H9 (cell line): ENCODE results near the gene IFNAR2. TPM values are rescaled to one million over a fixed set of nuclear protein-coding genes. Genes with fewer than 3 reads are reported as not detected.

Experiments used
- DNase-seq: peaks from one replicate; pipeline ENCODE4 v3.0.0-alpha.2; 2017
- H2AFZ ChIP-seq: one replicate; pipeline ENCODE4 v1.6.1; 2013; ENCODE audit warnings: mild to moderate bottlenecking, low read length, control low read depth, moderate library complexity
- H2AK5ac ChIP-seq: 2 replicates; pipeline ENCODE4 v1.6.1; 2013; ENCODE audit warnings: low read length, control low read depth, mixed read lengths; ENCODE audit not compliant: insufficient read length
- H2BK120ac ChIP-seq: one replicate; pipeline ENCODE4 v1.6.1; 2013; ENCODE audit warnings: low read depth, mild to moderate bottlenecking, low read length, control low read depth, inconsistent platforms; ENCODE audit not compliant: poor library complexity, severe bottlenecking
- H2BK12ac ChIP-seq: 2 replicates; pipeline ENCODE4 v1.6.1; 2013; ENCODE audit warnings: low read length, control low read depth, mixed read lengths, low read depth; ENCODE audit not compliant: insufficient read length
- H2BK15ac ChIP-seq: 2 replicates; pipeline ENCODE4 v1.6.1; 2013; ENCODE audit warnings: low read depth, low read length, control low read depth
- H2BK20ac ChIP-seq: one replicate; pipeline ENCODE4 v1.6.1; 2013; ENCODE audit warnings: low read depth, mild to moderate bottlenecking, low read length, control low read depth, inconsistent platforms; ENCODE audit not compliant: poor library complexity, severe bottlenecking
- H2BK5ac ChIP-seq: 2 replicates; pipeline ENCODE4 v1.6.1; 2013; ENCODE audit warnings: low read length, control low read depth, mixed read lengths; ENCODE audit not compliant: insufficient read length
- H3K14ac ChIP-seq: 2 replicates; pipeline ENCODE4 v1.6.1; 2013; ENCODE audit warnings: low read length, control low read depth; ENCODE audit not compliant: insufficient read depth
- H3K18ac ChIP-seq: 2 replicates; pipeline ENCODE4 v1.6.1; 2013; ENCODE audit warnings: low read depth, mild to moderate bottlenecking, mixed read lengths, low read length, control low read depth; ENCODE audit not compliant: insufficient read length
- H3K23ac ChIP-seq: 2 replicates; pipeline ENCODE4 v1.6.1; 2013; ENCODE audit warnings: low read length, control low read depth, mixed read lengths, low read depth; ENCODE audit not compliant: insufficient read length
- H3K23me2 ChIP-seq: 2 replicates; pipeline ENCODE4 v1.6.1; 2013; ENCODE audit warnings: low read depth, mild to moderate bottlenecking, mixed read lengths, low read length, control low read depth; ENCODE audit not compliant: insufficient read length, poor library complexity, severe bottlenecking
- H3K27ac ChIP-seq: 2 replicates; pipeline ENCODE4 v1.5.1; 2013; ENCODE audit warnings: low read length, control low read depth, mixed read lengths, low read depth; ENCODE audit not compliant: insufficient read length
- H3K27me3 ChIP-seq: 2 replicates; pipeline ENCODE4 v1.6.1; 2013; ENCODE audit warnings: low read length, control low read depth, inconsistent platforms; ENCODE audit not compliant: insufficient read depth
- H3K4ac ChIP-seq: 2 replicates; pipeline ENCODE4 v1.6.1; 2013; ENCODE audit warnings: low read depth, mild to moderate bottlenecking, control low read depth, inconsistent platforms, low read length, moderate library complexity
- H3K4me1 ChIP-seq: 2 replicates; pipeline ENCODE4 v1.6.1; 2013; ENCODE audit warnings: low read length, control low read depth, inconsistent platforms; ENCODE audit not compliant: insufficient read depth
- H3K4me2 ChIP-seq: 2 replicates; pipeline ENCODE4 v1.6.1; 2013; ENCODE audit warnings: low read length, control low read depth, mixed read lengths; ENCODE audit not compliant: insufficient read length, insufficient read depth
- H3K56ac ChIP-seq: 2 replicates; pipeline ENCODE4 v1.6.1; 2013; ENCODE audit warnings: low read depth, mild to moderate bottlenecking, mixed read lengths, low read length, control low read depth; ENCODE audit not compliant: insufficient read length
- H3K79me1 ChIP-seq: 2 replicates; pipeline ENCODE4 v1.6.1; 2013; ENCODE audit warnings: low read depth, mild to moderate bottlenecking, moderate library complexity, low read length, control low read depth, inconsistent platforms; ENCODE audit not compliant: insufficient read depth, poor library complexity, severe bottlenecking
- H3K79me2 ChIP-seq: 2 replicates; pipeline ENCODE4 v1.6.1; 2013; ENCODE audit warnings: low read length, control low read depth, inconsistent platforms; ENCODE audit not compliant: insufficient read depth
- H3K9ac ChIP-seq: 2 replicates; pipeline ENCODE4 v1.6.1; 2013; ENCODE audit warnings: low read length, control low read depth, mixed read lengths; ENCODE audit not compliant: insufficient read length; ENCODE audit errors: extremely low read depth
- H3K9me3 ChIP-seq: one replicate; pipeline ENCODE4 v1.6.1; 2013; ENCODE audit warnings: low read depth, low read length, inconsistent platforms; ENCODE audit not compliant: control insufficient read depth
- H3T11ph ChIP-seq: one replicate; pipeline ENCODE4 v1.6.1; 2013; ENCODE audit warnings: mild to moderate bottlenecking, low read length, control low read depth, inconsistent platforms
- H4K20me1 ChIP-seq: one replicate; pipeline ENCODE4 v1.6.1; 2013; ENCODE audit not compliant: control insufficient read depth, insufficient read length, insufficient read depth
- H4K5ac ChIP-seq: 2 replicates; pipeline ENCODE4 v1.6.1; 2013; ENCODE audit warnings: low read depth, mild to moderate bottlenecking, mixed read lengths, low read length, control low read depth; ENCODE audit not compliant: insufficient read length
- H4K8ac ChIP-seq: replicated peaks from 2 replicates; pipeline ENCODE4 v1.6.1; 2013; ENCODE audit warnings: low read length, control low read depth, mixed read lengths, low read depth; ENCODE audit not compliant: insufficient read length
- H4K91ac ChIP-seq: 2 replicates; pipeline ENCODE4 v1.6.1; 2013; ENCODE audit warnings: low read depth, mild to moderate bottlenecking, moderate library complexity, mixed read lengths, low read length, control low read depth; ENCODE audit not compliant: insufficient read length
- H3K27ac Mint-ChIP-seq, 3 experiments: 2 replicates in 2 of 3; 3 replicates in 1 of 3; pipeline ENCODE4 v1.8.0; 2020 to 2021; ENCODE audit warnings: mixed read lengths in 3 of 3, mild to moderate bottlenecking in 1 of 3, moderate library complexity in 1 of 3
- H3K27me3 Mint-ChIP-seq: 2 replicates; pipeline ENCODE4 v1.8.0; 2021; ENCODE audit warnings: low read depth, mild to moderate bottlenecking, moderate library complexity, mixed read lengths
- H3K36me3 Mint-ChIP-seq, 3 experiments: 2 replicates in 2 of 3; 3 replicates in 1 of 3; pipeline ENCODE4 v1.8.0; 2020 to 2021; ENCODE audit warnings: low read depth in 3 of 3, mixed read lengths in 3 of 3; ENCODE audit not compliant: insufficient read depth in 1 of 3
- H3K4me1 Mint-ChIP-seq, 2 experiments: 2 replicates each; pipeline ENCODE4 v1.8.0; 2020; ENCODE audit warnings: mixed read lengths in 2 of 2
- H3K4me3 Mint-ChIP-seq, 2 experiments: 2 replicates in 1 of 2; 3 replicates in 1 of 2; pipeline ENCODE4 v1.8.0; 2020 to 2021; ENCODE audit warnings: mild to moderate bottlenecking in 2 of 2, mixed read lengths in 2 of 2, moderate library complexity in 1 of 2
- H3K9me3 Mint-ChIP-seq, 2 experiments: 2 replicates in 1 of 2; 3 replicates in 1 of 2; pipeline ENCODE4 v1.8.0; 2020; ENCODE audit warnings: mild to moderate bottlenecking in 2 of 2, mixed read lengths in 2 of 2, moderate library complexity in 1 of 2
- CTCF ChIP-seq: fragments of 200-600 bp; sonication (generic); conservative IDR thresholded peaks from 3 replicates; pipeline ENCODE4 v1.8.0; 2021; ENCODE audit warnings: antibody characterized with exemption, mild to moderate bottlenecking
- WGBS: extraction: QIAGEN DNeasy Blood & Tissue Kit; methylation state at CpG from one replicate; pipeline ENCODE4 v1.1.7; 2013; ENCODE audit warnings: missing lambda C conversion rate, low lambda C conversion rate, mixed read lengths; ENCODE audit not compliant: insufficient read length; ENCODE audit errors: extremely low coverage; 5-methylcytosine and 5-hydroxymethylcytosine counted together
- total RNA-seq: library from RNA; stranded (reverse); gene quantifications from 2 replicates; pipeline ENCODE4 v1.2.1, GENCODE V29; 2021

IFNAR2 gene
- total RNA-seq, 1 experiment from 2014 or later: 14.4 TPM

DNA sequence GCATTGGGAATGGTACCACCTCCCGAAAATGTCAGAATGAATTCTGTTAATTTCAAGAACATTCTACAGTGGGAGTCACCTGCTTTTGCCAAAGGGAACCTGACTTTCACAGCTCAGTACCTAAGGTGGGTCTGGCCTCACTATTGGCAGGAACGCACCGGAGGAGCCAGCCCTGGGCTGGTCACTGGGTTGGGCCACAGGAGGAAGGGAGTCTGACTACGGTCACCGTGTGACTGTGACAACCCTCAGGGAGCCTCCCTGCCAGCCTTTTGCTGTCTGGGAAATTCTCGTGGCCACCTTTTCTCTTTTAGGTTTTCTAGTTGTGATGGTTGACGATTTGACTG, 38.6 kb downstream of the IFNAR2 start:
- Mint-ChIP-seq H3K4me3 (no peak overlapping the region), H3K4me1 (peaks cover 18 to 21% of the 10 kb centered on the region in 2 experiments), H3K9me3 (no peaks in the 10 kb centered on the region), H3K36me3 (peaks cover 0 to 2% (median 1%) of the 10 kb centered on the region in 3 experiments; a peak in 4 of 7 replicates), H3K27me3 (peaks cover 15% of the 10 kb centered on the region), H3K27ac (no peak overlapping the region)
- Histone ChIP-seq H4K91ac (no peak overlapping the region), H4K8ac (no peak overlapping the region), H3T11ph (no peak overlapping the region), H2BK5ac (no peak overlapping the region), H3K27me3 (no peaks in the 10 kb centered on the region), H3K18ac (no peak overlapping the region), H2AFZ (no peak overlapping the region), H3K4me1 (no peaks in the 10 kb centered on the region), H2BK15ac (no peak overlapping the region), H4K5ac (no peak overlapping the region), H3K56ac (no peak overlapping the region), H3K27ac (no peak overlapping the region), H3K4ac (no peak overlapping the region), H3K79me2 (no peaks in the 10 kb centered on the region), H3K79me1 (no peaks in the 10 kb centered on the region), H4K20me1 (no peaks in the 10 kb centered on the region), H2AK5ac (no peak overlapping the region), H3K14ac (no peak overlapping the region), H3K23ac (no peak overlapping the region), H3K4me2 (no peak overlapping the region), H3K9ac (no peak overlapping the region), H3K23me2 (no peaks in the 10 kb centered on the region), H2BK20ac (no peak overlapping the region), H2BK120ac (no peak overlapping the region), H3K9me3 (no peaks in the 10 kb centered on the region), H2BK12ac (no peak overlapping the region)
- no peak for TF ChIP-seq CTCF
- WGBS: no CpG with 5 or more reads among the region's 7 CpGs
- DNase-seq: no peak
